Measurements from ENCODE around the gene MAP1A. TPM values are rescaled to one million over a fixed set of nuclear protein-coding genes. Genes with fewer than 3 reads are reported as not detected.

The MAP1A gene
- polyA plus RNA-seq, 2 of the 4 experiments (the other 2 are of a cell fraction): 0.43 to 0.54 TPM

- FAIRE-seq: no peak
- peak overlapping the region; percentile 85 to 98 for H3K27ac ChIP-seq
- peak in 1 of 2 experiments; percentile 7; a peak in 3 of 6 replicates for ATAC-seq
- ChIA-PET POLR2A (interaction anchor here (3.0 kb wide), 1 partner anchor 18 kb away, joined by 22 read pairs; no protein-coding TSS in a partner anchor), CTCF (interaction anchor here (2.5 to 5.1 kb wide), 2 partner anchors 23 to 51 kb away, joined by 8 to 20 read pairs; no protein-coding TSS in a partner anchor)
- TF ChIP-seq HOXB5 (CRISPR knock-in tag; IDR thresholded peaks at IDR 0.05) (no peak), E2F6 (IDR thresholded peaks at IDR 0.05; ENCODE audit: borderline replicate concordance, low read depth) (no peak), RCOR1 (IDR thresholded peaks at IDR 0.05; ENCODE audit: low read depth, low read length) (no peak), JUNB (IDR thresholded peaks at IDR 0.05) (no peak), HOXA7 (CRISPR knock-in tag; IDR thresholded peaks at IDR 0.05) (no peak)
- H3K4me1 ChIP-seq: peaks cover 12% of the 10 kb centered on the region; the same call in 2 of the 3 replicates
- 21% methylated on average over 7 of the region's 7 CpGs for WGBS (ENCODE audit: missing lambda C conversion rate)
- DNase-seq (ENCODE audit: low read depth in 1 of 2, low spot score in 1 of 2): no peak
- H3K4me2 ChIP-seq: peak overlapping the region; percentile 87
- peak overlapping the region; percentile 62 for H3K4me3 ChIP-seq
- no peaks in the 10 kb centered on the region for H3K9me3 ChIP-seq
Observed at GRCh38 chr15:43492266-43492665, 25.1 kb upstream of the MAP1A start.

DNA sequence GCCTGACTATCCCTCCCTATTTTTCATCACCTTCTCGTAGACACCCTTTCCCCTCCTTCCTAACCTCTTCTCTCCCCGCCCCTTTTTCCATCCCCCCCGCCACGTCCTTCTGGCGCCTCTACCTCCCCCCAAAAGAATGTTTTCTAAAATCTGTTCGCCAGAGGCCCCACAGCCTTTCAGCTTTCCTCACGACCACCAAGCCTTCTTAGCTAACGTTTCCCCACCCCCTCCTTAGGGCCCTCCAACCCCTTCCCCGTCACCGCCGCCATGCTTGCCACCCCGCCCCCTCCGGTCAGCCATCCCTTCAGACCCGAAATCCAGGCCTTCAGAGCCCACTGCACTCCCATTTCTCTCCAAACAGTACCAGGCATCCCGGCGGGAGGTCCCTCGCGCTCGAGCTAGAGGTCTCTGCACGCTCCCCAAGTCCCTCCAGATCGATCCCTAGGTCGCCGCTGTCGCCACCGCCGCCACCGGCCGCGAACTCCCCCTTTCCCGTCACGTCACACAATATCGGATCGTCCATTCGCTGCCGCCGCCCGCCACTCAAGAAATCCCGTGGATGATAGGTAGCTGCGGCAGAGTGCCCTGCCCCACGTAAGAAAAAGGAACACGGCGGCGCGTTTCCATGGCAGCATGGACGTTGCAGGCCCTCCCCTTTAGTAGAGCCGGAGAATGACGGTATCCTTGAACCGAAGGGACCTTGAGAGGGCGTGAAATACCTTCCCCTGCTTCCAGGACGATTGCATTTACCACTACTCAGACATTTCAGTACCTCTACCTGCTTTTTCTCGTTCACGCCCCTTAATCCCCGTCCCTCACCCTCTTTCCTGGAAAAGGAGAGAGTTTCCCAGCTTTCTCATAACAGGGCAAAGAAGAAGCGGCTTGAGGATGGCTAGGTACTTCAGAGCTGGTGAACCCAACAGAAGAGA, 24.5 kb upstream of the MAP1A start, which contains the start of gene TP53BP1:
Gene TP53BP1, minus strand, starts transcription at position 484 of the 929 bp plus-strand sequence. Its CDS starts 113 bp downstream, at position 371.
- ChIA-PET CTCF (interaction anchor here (0.6 to 5.1 kb wide), 6 partner anchors 18 to 52 kb away, joined by 3 to 20 read pairs (median 6); no protein-coding TSS in a partner anchor), POLR2A (interaction anchor here (0.6 to 3.0 kb wide), 2 partner anchors 10 to 17 kb away, joined by 3 to 22 read pairs; no protein-coding TSS in a partner anchor)
- peaks cover 12% of the 10 kb centered on the region; the same call in 2 of the 3 replicates for H3K4me1 ChIP-seq
- peak within 1 kb of the TSS; percentile 85 to 98 for H3K27ac ChIP-seq
- H3K9me3 ChIP-seq: no peaks in the 10 kb centered on the region
- H3K4me3 ChIP-seq: peak within 1 kb of the TSS; percentile 62
- ATAC-seq (peak; percentile 100), DNase-seq (ENCODE audit: low read depth in 1 of 2, low spot score in 1 of 2) (peak; percentile 91 to 94), FAIRE-seq (no peak)
- TF ChIP-seq POLR2A (IDR thresholded peaks at IDR 0.05; ENCODE audit: low read length) (peak; percentile 29), NPAS2 (CRISPR knock-in tag; IDR thresholded peaks at IDR 0.05; ENCODE audit: borderline replicate concordance) (no peak), HMGXB4 (CRISPR knock-in tag; IDR thresholded peaks at IDR 0.05; ENCODE audit: borderline replicate concordance) (no peak), HOXB13 (CRISPR knock-in tag; IDR thresholded peaks at IDR 0.05; ENCODE audit: low read depth) (no peak), ZSCAN20 (CRISPR knock-in tag; IDR thresholded peaks at IDR 0.05) (no peak), NFE2L2 (conservative IDR thresholded peaks at IDR 0.05; ENCODE audit: low read length) (no peak), PBX3 (IDR thresholded peaks at IDR 0.05) (peak; percentile 97), PHF8 (IDR thresholded peaks at IDR 0.05; ENCODE audit: borderline replicate concordance, low read depth) (peak; percentile 39; the same call in 1 of the 2 replicates), MAX (IDR thresholded peaks at IDR 0.05) (0 out of 2 replicates have a peak, but pooled peaks have one; percentile 14), HDAC2 (IDR thresholded peaks at IDR 0.05) (no peak)
- H3K4me2 ChIP-seq: peak within 1 kb of the TSS; percentile 87
- WGBS (ENCODE audit: missing lambda C conversion rate): 4% methylated on average over 11 of the region's 54 CpGs
